ENCODE measurements around the gene ANKRD40CL. TPM values are rescaled to one million over a fixed set of nuclear protein-coding genes. Genes with fewer than 3 reads are reported as not detected.
A peak's percentile ranks its signal among the peaks of the same experiment; 100 is the strongest.

The ANKRD40CL gene
- polyA plus RNA-seq, 1 donor (not counting 4 experiments of a cell fraction or from before 2014, with no cell fraction given): not detected

DNA sequence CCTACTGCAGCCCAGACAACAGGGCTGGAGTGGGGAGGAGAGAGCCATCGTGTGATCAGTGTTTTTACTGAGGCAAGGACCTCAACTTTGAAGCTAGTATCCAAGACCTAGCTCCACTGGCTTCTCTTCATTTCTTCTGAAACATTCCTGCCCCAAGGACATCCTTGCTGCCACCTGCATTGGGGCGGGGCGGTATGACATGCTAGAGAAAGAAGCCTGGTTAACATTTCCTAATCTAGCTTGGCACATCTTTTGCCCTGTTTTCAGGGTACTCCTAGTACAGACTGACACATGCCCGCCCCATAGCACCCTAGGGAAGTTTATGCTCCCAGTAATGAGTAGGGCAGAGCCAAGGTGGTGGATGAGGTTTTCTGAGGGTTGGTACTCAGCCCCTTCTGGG lies 17.8 kb upstream of the ANKRD40CL start:
- H3K9me3 ChIP-seq (ENCODE audit: control insufficient read depth, low read depth, low read length): no peaks in the 10 kb centered on the region
- peaks cover 29% of the 10 kb centered on the region for H3K4me1 ChIP-seq (ENCODE audit: control insufficient read depth, extremely low read depth, insufficient read depth, low read length)
- H3K27ac ChIP-seq (ENCODE audit: control insufficient read depth, insufficient read depth, low read length): no peak overlapping the region
- H3K4me2 ChIP-seq (ENCODE audit: control insufficient read depth, extremely low read depth, insufficient read depth, low read depth, low read length): peak overlapping the region; percentile 36
- no peak overlapping the region for H3K9ac ChIP-seq (ENCODE audit: control insufficient read depth, extremely low read depth, insufficient read depth, low read length)
- H2AFZ ChIP-seq (ENCODE audit: control insufficient read depth, low read length): peak overlapping the region; percentile 41
- no peaks in the 10 kb centered on the region for H3K27me3 ChIP-seq (ENCODE audit: control insufficient read depth, extremely low read depth, insufficient read depth, low read length)
- H3K9me1 ChIP-seq (ENCODE audit: control insufficient read depth, extremely low read depth, insufficient read depth, low read length): no peaks in the 10 kb centered on the region
- H3K4me3 ChIP-seq (ENCODE audit: control insufficient read depth in 2 of 3, extremely low read depth in 1 of 3, insufficient read depth in 2 of 3, low read depth in 1 of 3, low read length in 3 of 3): no peak overlapping the region
- TF ChIP-seq EZH2 (IDR thresholded peaks at IDR 0.05; ENCODE audit: low read length): no peak
- TF ChIP-seq CTCF (optimal IDR thresholded peaks at IDR 0.05 in 1 of 3, IDR thresholded peaks at IDR 0.05 in 1 of 3, conservative IDR thresholded peaks at IDR 0.05 in 1 of 3; ENCODE audit: extremely low read depth in 1 of 3, insufficient read depth in 2 of 3, low read length in 3 of 3): no peak
- H4K20me1 ChIP-seq (ENCODE audit: control insufficient read depth, extremely low read depth, insufficient read depth, low read length): no peaks in the 10 kb centered on the region
- DNase-seq (ENCODE audit: low read depth, low spot score) (no peak), FAIRE-seq (peak; percentile 52)
- no peaks in the 10 kb centered on the region for H3K79me2 ChIP-seq (ENCODE audit: control insufficient read depth, insufficient read depth, low read length)
- dilution Hi-C loops (cut with MboI; ENCODE audit: extremely low pct_ligation_motif_present, low sequenced_read_pairs): no loop called here
- no peaks in the 10 kb centered on the region for H3K36me3 ChIP-seq (ENCODE audit: control insufficient read depth in 2 of 2, extremely low read depth in 1 of 2, insufficient read depth in 2 of 2, low read length in 2 of 2)

DNA sequence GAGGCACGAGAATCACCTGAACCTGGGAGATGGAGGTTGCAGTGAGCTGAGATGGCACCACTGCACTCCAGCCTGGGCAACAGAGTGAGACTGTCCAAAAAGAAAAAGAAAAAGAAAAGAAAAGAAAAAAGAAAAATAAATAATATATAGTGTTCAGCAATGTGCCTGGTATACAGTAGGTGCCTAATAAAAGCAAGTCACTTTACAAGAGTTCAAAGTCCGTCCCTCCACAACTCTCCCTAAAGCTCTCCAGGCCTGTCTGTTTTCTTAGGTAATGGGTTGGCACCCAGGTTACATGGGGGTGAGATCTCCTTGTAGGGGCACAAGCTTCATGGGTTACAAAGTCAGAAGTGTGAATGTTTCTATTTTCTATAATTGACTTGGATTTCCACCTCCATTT lies 16.6 kb upstream of the ANKRD40CL start:
- H2AFZ ChIP-seq (ENCODE audit: control insufficient read depth, low read length): no peak overlapping the region
- no peaks in the 10 kb centered on the region for H3K27me3 ChIP-seq (ENCODE audit: control insufficient read depth, extremely low read depth, insufficient read depth, low read length)
- dilution Hi-C loops (cut with MboI; ENCODE audit: extremely low pct_ligation_motif_present, low sequenced_read_pairs): no loop called here
- H3K4me1 ChIP-seq (ENCODE audit: control insufficient read depth, extremely low read depth, insufficient read depth, low read length): peaks cover 29% of the 10 kb centered on the region
- no peak overlapping the region for H3K27ac ChIP-seq (ENCODE audit: control insufficient read depth, insufficient read depth, low read length)
- H3K4me2 ChIP-seq (ENCODE audit: control insufficient read depth, extremely low read depth, insufficient read depth, low read depth, low read length): no peak overlapping the region
- no peaks in the 10 kb centered on the region for H4K20me1 ChIP-seq (ENCODE audit: control insufficient read depth, extremely low read depth, insufficient read depth, low read length)
- H3K36me3 ChIP-seq (ENCODE audit: control insufficient read depth in 2 of 2, extremely low read depth in 1 of 2, insufficient read depth in 2 of 2, low read length in 2 of 2): no peaks in the 10 kb centered on the region
- no peaks in the 10 kb centered on the region for H3K9me3 ChIP-seq (ENCODE audit: control insufficient read depth, low read depth, low read length)
- no peak overlapping the region for H3K9ac ChIP-seq (ENCODE audit: control insufficient read depth, extremely low read depth, insufficient read depth, low read length)
- no peak overlapping the region for H3K4me3 ChIP-seq (ENCODE audit: control insufficient read depth in 2 of 3, extremely low read depth in 1 of 3, insufficient read depth in 2 of 3, low read depth in 1 of 3, low read length in 3 of 3)
- H3K79me2 ChIP-seq (ENCODE audit: control insufficient read depth, insufficient read depth, low read length): no peaks in the 10 kb centered on the region
- no peak for TF ChIP-seq EZH2 (IDR thresholded peaks at IDR 0.05; ENCODE audit: low read length)
- no peak for DNase-seq (ENCODE audit: low read depth, low spot score)
- FAIRE-seq: no peak
- no peaks in the 10 kb centered on the region for H3K9me1 ChIP-seq (ENCODE audit: control insufficient read depth, extremely low read depth, insufficient read depth, low read length)

DNA sequence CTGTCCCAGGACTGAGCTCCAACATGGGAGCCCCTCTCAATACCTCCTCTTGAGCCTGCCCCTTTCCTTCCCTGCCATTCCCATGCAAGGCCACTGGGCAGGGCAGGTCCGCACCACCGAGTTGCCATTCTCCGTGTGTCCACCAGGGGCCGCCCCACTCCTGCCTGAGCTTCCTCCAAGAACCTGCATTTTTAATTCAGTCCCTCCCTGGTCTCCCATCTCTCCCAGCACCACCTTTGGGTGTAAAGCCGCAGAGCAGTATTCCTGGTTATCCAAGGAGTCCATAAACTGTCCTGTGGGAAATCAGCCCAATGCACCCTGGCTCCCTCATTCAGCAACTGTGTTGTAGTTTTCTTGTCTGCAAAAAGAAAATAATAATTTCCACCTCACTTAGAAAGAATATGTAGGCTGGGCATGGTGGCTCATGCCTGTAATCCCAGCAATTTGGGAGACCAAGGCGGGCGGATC lies 15.9 kb upstream of the ANKRD40CL start:
- Histone ChIP-seq H3K27me3 (ENCODE audit: control insufficient read depth, extremely low read depth, insufficient read depth, low read length) (no peaks in the 10 kb centered on the region), H4K20me1 (ENCODE audit: control insufficient read depth, extremely low read depth, insufficient read depth, low read length) (no peaks in the 10 kb centered on the region), H3K9ac (ENCODE audit: control insufficient read depth, extremely low read depth, insufficient read depth, low read length) (no peak overlapping the region), H2AFZ (ENCODE audit: control insufficient read depth, low read length) (peak overlapping the region; percentile 47), H3K27ac (ENCODE audit: control insufficient read depth, insufficient read depth, low read length) (no peak overlapping the region), H3K4me3 (ENCODE audit: control insufficient read depth in 2 of 3, extremely low read depth in 1 of 3, insufficient read depth in 2 of 3, low read depth in 1 of 3, low read length in 3 of 3) (no peak overlapping the region), H3K9me1 (ENCODE audit: control insufficient read depth, extremely low read depth, insufficient read depth, low read length) (no peaks in the 10 kb centered on the region), H3K4me2 (ENCODE audit: control insufficient read depth, extremely low read depth, insufficient read depth, low read depth, low read length) (no peak overlapping the region), H3K4me1 (ENCODE audit: control insufficient read depth, extremely low read depth, insufficient read depth, low read length) (peaks cover 29% of the 10 kb centered on the region), H3K79me2 (ENCODE audit: control insufficient read depth, insufficient read depth, low read length) (no peaks in the 10 kb centered on the region), H3K36me3 (ENCODE audit: control insufficient read depth in 2 of 2, extremely low read depth in 1 of 2, insufficient read depth in 2 of 2, low read length in 2 of 2) (no peaks in the 10 kb centered on the region), H3K9me3 (ENCODE audit: control insufficient read depth, low read depth, low read length) (no peaks in the 10 kb centered on the region)
- FAIRE-seq (peak; percentile 66), DNase-seq (ENCODE audit: low read depth, low spot score) (peak; percentile 66)
- TF ChIP-seq EZH2 (IDR thresholded peaks at IDR 0.05; ENCODE audit: low read length): no peak
- peak; percentile 98 to 99 (median 99) for TF ChIP-seq CTCF (optimal IDR thresholded peaks at IDR 0.05 in 1 of 3, IDR thresholded peaks at IDR 0.05 in 1 of 3, conservative IDR thresholded peaks at IDR 0.05 in 1 of 3; ENCODE audit: extremely low read depth in 1 of 3, insufficient read depth in 2 of 3, low read length in 3 of 3)
- dilution Hi-C loops (cut with MboI; ENCODE audit: extremely low pct_ligation_motif_present, low sequenced_read_pairs): no loop called here
